Colonic mucosa (tissue), 4 donors: ENCODE measurements around the gene NEDD1. TPM values are rescaled to one million over a fixed set of nuclear protein-coding genes. Genes with fewer than 3 reads are reported as not detected.

ENCODE experiments used
- DNase-seq: peaks from one replicate; pipeline ENCODE4 v3.0.0-alpha.2; 2020
- H3K27ac ChIP-seq: fragments of 200-600 bp; one replicate; pipeline ENCODE4 v1.8.0; 2021
- H3K27me3 ChIP-seq: fragments of 200-600 bp; one replicate; pipeline ENCODE4 v1.8.0; 2021
- H3K36me3 ChIP-seq: fragments of 200-600 bp; one replicate; pipeline ENCODE4 v1.8.0; 2021
- H3K4me1 ChIP-seq: fragments of 200-600 bp; one replicate; pipeline ENCODE4 v1.8.0; 2021; ENCODE audit warnings: mild to moderate bottlenecking
- H3K4me3 ChIP-seq: fragments of 200-600 bp; one replicate; pipeline ENCODE4 v1.8.0; 2021
- H3K9ac ChIP-seq, 2 donors: one replicate each; pipeline ENCODE4 v1.7.0; 2013; ENCODE audit warnings: control low read depth in 2 of 2, low read depth in 2 of 2, low read length in 2 of 2
- H3K9me3 ChIP-seq: fragments of 200-600 bp; one replicate; pipeline ENCODE4 v1.8.0; 2021
- intact Hi-C: fragments of 100-400 bp; cut with DNase I; formaldehyde crosslinking; loops from one replicate; pipeline ENCODE4 v1.14.1; 2022
- total RNA-seq, 2 donors: library from RNA; stranded (reverse); fragmentation: NEBNext Ultra II Directional in 1 of 2; extraction: Animal tissue kit (Norgen Biotek cat#: 25700) in 1 of 2; gene quantifications; one replicate each; pipeline ENCODE4 v1.2.1, GENCODE V29; 2021
- TF ChIP-seq, protein P1 (sequence below): fragments of 200-600 bp; IDR thresholded peaks from one replicate; pipeline ENCODE4 v1.8.0; 2022; ENCODE audit warnings: antibody characterized with exemption, mild to moderate bottlenecking
- donor health status: healthy.
- donor health status: DM: no; HTN: no; CAD: no.
- donor health status: DM: no; HTN: no; CAD: no.

Gene NEDD1
- total RNA-seq, 2 donors from 2014 or later: 14.5 to 17.7 TPM

DNA sequence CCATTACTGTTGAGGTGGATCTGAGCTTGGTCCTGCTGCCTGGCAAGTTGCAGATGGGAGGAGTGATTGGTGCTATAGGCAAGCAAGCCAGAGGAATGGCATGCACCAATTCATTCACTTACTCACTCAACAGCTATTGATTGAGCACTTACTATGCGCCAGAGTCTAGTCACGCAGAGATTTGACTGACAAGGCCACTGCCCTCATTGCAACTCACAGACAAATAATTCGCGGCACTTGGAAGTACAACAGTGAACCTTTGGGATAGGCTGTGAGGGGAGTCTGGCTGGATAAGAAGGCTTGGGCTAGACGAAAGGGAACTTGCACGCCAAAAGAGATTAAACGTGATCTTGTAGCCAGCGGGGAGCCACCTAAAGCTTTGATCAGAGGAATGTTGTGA is 96.2 kb downstream of the NEDD1 start:
- Histone ChIP-seq H3K27ac (no peak overlapping the region), H3K27me3 (no peaks in the 10 kb centered on the region), H3K4me1 (no peaks in the 10 kb centered on the region), H3K36me3 (no peaks in the 10 kb centered on the region), H3K9me3 (no peaks in the 10 kb centered on the region), H3K9ac (no peak overlapping the region), H3K4me3 (no peak overlapping the region)
- DNase-seq: no peak
- intact Hi-C loops: no loop called here
- TF ChIP-seq, protein P1, sequence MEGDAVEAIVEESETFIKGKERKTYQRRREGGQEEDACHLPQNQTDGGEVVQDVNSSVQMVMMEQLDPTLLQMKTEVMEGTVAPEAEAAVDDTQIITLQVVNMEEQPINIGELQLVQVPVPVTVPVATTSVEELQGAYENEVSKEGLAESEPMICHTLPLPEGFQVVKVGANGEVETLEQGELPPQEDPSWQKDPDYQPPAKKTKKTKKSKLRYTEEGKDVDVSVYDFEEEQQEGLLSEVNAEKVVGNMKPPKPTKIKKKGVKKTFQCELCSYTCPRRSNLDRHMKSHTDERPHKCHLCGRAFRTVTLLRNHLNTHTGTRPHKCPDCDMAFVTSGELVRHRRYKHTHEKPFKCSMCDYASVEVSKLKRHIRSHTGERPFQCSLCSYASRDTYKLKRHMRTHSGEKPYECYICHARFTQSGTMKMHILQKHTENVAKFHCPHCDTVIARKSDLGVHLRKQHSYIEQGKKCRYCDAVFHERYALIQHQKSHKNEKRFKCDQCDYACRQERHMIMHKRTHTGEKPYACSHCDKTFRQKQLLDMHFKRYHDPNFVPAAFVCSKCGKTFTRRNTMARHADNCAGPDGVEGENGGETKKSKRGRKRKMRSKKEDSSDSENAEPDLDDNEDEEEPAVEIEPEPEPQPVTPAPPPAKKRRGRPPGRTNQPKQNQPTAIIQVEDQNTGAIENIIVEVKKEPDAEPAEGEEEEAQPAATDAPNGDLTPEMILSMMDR: no peak
